HG03139 (cell line): ENCODE data around the gene CDR2.
"Not testable (repeated sequence)": the region's sequence is repeated elsewhere in the genome, so short reads cannot be mapped to it uniquely, and the experiment has no call there.

Experiments used
- ATAC-seq: cut with Tn5 transposase; IDR thresholded peaks from one replicate; pipeline ENCODE4 v1.9.1; 2021; ENCODE audit not compliant: unreplicated experiment

The CDR2 gene

DNA sequence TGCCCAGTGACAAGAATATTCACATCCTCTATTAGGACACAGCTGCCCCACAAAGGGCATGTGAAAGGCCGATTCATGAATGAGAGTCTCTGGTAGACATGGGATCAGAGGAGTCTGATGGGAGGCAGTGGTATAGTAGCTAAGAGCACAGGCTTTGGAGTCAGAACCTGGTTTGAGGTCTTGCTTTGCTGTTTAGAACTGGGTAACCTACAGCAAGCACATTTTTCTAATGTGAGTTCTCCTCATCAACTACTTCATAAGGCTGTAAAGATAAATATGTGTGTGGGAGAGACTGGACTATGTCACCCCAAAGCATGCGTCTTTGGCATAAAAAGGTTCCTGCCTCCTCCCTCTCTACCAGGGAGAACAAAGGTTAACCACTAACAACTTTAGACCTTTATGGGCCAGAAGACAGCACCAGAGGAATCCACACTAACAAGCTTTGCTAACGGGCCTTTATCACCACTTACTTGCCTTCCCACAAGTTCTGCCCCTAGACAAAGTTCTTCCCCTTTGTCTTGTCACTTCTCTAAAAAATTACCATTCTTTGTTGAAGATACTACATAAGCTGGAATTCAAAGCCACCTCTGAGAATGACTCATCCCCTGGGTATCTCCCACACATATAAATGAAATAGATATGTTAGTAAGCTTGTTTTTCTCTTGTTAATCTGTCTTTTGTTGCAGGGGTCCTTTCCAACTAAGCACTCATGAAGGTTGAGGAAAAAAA, 21.1 kb downstream of the CDR2 start:
- ATAC-seq, result no peak

DNA sequence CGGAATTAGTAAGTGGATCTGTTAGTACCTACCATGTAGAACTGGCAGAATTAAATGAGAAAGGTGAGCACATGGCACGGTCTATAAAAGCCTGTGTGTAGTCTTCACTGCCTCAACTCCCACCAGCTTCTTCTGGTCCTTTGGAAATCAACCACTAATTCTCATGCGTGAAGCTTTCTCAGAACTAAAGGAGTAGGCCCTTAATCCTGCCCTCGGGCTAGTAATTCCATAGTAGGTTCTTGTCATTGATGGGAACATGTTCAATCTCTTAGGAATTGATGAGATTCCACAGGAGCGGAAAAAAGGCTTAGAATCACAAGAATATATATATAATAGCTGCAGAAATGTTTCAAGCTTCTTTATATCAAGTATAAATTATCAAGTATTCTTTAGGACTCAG, 21.7 kb downstream of the CDR2 start:
- ATAC-seq, result no peak

DNA sequence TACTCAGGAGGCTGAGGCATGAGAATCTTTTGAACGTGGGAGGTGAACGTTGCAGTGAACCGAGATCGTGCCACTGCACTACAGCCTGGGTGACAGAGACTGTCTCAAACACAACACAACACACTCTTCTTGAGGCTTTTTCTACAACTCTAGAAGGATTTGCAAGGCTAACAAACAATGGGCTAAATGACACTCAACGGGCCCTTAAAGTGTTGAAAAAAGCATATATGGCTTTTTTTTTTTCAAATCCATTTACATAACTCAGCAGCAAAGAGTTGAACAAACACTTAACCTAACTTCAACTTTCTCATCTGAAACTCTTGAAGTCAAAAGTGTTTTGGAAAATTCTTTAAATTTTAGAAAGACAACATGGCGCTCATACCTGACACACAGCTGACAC, 22.3 kb downstream of the CDR2 start:
- ATAC-seq, result no peak

DNA sequence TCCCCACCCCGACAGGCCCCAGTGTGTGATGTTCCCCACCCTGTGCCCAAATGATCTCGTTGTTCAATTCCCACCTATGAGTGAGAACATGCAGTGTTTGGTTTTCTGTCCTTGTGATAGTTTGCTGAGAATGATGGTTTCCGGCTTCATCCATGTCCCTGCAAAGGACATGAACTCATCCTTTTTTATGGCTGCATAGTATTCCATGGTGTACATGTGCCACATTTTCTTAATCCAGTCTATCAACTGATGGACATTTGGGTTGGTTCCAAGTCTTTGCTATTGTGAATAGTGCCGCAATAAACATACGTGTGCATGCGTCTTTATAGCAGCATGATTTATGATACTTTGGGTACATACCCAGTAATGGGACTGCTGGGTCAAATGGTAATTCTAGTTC, 23.4 kb downstream of the CDR2 start:
- ATAC-seq, result not testable (repeated sequence)

DNA sequence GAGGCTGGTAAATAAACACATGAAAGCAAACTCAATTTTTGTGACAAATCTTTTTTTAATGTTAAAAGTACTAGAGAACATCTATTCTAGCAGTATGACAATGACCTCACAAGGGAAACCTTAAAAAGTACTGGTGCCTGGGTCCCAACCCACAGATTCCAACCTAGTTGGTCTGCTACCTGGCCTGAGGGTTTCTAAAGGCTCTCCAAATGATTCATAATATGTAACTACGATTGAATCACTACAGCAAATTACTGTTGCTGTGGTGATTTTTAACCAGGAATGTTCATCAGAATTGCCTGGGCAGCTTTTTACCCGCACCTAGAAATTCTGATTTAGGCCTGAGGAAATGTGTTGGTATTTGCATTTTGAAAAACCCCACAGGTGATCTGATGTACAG, 26.1 kb downstream of the CDR2 start:
- ATAC-seq, result no peak

DNA sequence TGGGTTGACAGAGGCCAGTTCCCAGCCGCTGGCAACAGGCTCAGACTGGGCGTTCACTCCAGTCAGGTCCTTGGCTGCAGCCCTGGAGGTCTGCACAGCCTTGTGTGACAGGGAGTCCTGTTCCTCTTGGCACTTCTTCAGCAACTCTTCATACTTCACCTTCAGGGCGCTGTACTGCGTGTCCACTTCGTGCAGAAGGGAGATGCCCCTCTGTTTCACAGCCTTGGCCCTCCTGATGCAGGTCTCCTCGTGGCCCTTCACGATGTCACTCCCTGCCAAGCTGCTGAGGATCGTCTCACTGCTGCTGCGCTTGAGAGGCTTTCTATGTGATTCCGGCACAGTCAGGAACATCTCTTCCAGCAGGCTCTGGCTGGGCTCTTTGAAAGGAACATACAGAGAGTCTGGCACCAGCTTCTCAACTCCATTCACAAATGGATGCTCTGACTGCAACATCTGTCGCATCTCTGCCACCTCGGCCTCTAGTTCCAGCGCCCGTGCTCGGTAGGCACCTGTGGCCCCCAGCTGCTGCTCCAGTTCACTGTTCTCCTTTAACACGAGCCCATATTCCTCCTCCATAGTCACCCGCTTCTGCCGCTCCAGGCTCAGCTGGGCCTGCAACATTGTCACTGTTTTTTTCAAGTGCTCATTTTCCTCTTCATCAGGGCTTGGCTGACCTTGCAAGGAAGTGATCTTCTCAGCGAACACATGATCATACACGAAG, 27.2 kb downstream of the CDR2 start:
- ATAC-seq, result no peak

DNA sequence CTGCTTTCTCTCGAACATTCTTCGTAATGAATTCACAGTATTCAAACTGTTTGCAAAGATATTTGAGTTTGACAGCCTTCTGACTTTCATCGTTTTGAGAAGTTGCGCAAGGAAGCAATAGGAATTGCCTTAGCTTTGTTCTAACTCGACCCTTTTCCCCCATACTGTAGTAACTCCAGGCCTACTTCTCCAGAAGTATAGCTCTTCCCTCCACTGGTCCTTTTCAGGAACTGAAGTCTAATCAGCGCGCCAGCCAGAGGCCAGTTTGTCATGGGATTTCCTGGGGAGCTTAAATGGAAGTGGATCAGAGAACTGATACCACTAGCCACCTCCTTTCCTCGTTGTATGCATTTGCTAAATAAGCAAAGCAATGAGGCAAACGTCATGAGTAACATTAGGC, 27.9 kb downstream of the CDR2 start:
- no peak for ATAC-seq

DNA sequence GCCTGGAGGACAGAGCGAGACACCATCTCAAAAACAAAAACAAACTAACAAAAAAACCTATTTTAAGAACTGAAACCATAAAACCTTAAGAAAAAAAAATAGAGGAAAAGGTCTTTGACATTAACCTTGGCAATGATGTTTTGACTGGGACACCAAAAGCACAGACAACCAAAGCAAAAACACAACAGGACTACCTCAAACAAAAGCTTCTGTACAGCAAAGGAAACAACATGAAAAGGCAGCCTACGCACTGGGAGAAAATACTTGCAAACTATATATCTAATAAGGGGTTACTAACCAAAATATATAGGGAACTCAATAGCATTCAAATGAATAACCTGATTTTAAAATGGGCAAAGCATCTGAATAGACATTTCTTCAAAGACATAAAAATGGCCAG, 32.3 kb downstream of the CDR2 start:
- no peak for ATAC-seq

DNA sequence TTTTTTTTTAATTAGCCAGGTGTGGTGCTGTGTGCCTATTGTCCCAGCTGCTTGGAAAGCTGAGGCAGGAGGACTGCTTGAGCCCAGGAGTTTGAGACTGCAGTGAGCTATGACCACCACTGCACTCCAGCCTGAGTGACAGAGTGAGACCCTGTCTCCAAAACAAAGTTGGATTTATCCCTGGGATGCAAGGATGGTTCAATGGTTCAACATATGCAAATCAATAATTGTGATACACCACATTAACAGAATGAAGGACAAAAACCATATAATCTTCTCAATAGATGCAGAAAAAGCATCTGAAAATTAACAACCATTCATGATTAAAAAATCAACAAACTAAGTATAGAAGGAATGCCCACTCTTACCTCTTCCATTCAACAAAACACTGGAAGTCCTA, 33.5 kb downstream of the CDR2 start:
- ATAC-seq, result no peak

DNA sequence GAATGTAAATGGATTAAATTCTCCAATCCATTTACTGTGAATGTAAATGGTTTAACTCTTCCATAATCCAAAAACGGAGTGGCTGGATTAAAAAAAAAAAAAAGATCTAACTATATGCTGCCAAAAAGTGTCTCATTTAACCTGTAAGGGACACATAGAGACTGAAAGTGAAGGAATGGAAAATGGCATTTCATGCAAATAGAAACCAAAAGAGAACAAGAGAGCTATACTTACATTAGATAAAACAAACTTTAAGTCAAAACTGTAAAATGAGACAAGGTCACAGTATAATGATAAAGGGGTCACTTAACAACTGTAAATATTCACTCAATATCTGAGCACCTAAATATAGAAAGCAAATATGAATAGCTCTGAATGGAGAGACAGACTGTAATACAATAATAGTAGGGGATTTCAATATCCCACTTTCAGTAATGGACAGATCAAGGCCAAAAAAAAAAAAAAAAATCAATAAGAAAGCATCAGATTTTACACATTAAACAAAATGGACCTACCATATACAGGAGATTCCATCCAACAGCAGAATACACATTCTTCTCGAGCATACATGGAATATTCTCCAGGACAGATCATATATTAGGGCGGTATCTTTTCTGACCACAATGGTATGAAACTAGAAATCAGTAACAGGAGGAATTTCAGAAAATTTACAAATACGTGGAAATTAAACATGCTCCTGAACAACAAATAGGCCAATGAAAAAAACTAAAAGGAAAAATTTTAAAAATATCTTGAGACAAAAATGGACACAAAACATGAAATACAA, 36.4 kb downstream of the CDR2 start:
- ATAC-seq, result no peak

DNA sequence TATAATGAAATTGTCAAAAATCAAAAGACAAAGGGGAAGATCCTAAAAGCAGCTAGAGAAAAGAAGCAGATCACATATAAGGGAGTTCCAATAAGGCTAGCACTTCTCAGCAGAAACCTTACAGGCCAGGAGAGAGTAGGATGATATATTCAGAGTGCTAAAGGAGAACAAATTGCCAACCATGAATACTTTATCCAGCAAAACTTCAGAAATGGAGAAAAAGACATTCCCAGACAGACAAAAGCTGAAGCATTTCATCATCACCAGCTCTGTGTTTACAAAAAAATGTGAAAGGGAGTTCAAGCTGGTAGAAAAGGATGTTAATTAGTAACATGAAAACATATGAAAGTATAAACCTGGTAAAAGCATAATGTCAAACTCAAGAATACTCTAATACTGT, 37.4 kb downstream of the CDR2 start:
- ATAC-seq, result no peak

DNA sequence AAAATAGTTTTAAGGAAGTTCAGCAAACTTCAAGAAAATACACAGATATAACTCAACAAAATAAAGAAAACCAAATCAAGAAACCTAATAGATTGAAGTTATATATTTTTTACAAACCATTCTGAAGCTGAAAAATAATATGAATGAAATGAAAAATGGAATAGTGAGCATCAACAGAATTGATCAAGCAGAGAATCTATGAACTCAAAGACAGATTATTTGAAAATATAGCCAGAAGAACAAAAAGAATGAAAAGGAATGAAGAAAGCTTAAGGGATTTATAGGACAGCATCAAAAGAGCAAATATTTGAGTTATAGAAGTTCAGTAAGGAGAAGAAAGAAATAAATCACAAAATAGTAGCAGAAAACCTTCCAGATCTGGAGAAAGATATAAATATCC, 37.8 kb downstream of the CDR2 start:
- no peak for ATAC-seq

DNA sequence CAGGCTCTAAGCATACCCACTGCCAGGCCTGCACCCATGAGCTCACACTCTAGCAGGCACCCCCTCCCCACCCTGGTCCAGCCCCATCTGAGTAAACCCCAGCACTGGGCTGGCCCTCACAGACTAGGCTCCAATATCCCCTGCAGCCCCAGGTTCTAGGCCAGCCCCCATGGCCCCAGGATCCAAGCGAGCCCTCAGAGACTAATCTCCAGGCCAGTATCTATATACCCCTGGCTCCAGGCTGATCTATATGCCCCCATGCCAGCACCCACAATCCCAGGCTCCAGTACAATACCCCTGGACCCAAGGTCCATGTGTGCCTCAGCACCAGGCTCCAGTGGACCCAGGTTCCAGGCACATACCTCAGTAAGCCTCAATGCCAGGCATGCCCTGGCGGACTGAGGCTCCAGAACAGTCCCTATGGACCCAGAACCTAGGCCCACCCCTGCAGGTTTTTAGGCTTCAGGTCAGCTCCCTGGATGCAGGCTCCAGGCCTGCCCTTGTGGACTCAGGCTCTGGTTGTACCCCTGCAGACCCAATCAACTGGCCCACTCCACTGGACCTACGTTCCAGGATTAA, 38.7 kb downstream of the CDR2 start:
- ATAC-seq, result no peak

DNA sequence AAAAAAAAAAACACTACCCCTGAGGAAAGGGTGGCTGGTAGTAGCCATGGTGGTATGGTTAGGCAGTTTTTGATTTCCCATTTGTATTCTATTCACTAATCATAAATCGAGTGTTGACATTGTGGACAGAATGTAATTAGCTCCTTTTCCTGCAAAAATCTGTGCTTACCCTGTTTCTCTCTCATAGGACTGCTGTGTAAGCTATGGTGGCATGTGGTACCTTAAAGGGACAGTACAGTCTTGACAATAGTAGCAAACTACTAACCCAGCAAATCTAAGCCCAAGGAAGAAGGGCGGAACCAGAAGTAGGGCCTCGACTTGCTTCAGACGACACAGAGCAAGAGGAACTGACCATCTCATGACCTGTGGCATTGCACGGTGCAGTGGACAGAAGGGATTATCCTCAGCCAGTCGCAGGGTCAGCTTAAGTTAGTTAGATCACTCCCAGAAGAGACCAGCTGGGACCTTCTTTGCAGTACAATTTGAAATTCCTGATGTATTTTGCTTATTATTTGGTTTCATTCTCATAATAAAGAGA, 40.9 kb downstream of the CDR2 start:
- no peak for ATAC-seq

DNA sequence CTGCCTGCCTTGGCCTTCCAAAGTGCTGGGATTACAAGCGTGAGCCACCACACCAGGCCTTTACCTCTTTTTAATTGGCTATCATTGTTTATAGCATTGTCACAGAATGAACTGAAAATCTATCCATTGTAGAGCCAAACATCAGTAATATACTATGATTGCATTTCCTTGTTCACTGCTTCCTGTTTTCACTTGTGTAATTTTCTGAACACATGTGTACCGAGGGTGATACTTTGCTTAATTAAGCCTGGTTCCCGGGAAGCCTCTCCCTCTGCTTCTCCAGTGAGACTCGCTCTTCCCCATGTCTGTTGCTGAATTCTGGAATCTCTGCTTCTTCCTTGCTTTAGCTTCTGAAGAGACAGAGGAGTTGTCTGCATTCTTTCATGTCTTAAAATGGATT, 44.1 kb downstream of the CDR2 start:
- ATAC-seq, result no peak

DNA sequence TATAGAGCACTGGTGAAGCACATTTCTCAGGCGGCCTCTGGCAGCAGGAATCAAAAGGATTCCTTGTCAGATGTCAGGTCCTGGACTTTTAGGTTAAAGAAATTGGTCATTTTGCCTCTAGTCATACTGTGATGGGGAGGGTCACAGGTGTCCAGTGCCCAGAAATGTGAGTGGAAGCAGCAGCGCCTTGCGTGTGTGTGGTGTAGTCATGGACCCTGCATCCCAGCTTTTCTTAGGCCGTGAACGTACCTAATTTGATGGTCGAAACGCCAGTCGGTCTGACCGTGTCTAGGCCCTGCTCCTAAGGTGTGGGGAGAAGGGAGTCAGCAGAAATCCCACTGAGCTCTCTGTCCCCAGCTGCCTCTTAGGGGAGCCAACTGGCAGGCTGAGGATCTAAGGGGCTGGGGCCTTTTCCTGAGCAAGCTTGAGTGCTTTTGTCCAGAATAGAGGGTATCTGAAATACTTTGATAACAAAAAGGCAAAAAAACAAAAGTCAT, 45.2 kb downstream of the CDR2 start:
- ATAC-seq, result no peak

DNA sequence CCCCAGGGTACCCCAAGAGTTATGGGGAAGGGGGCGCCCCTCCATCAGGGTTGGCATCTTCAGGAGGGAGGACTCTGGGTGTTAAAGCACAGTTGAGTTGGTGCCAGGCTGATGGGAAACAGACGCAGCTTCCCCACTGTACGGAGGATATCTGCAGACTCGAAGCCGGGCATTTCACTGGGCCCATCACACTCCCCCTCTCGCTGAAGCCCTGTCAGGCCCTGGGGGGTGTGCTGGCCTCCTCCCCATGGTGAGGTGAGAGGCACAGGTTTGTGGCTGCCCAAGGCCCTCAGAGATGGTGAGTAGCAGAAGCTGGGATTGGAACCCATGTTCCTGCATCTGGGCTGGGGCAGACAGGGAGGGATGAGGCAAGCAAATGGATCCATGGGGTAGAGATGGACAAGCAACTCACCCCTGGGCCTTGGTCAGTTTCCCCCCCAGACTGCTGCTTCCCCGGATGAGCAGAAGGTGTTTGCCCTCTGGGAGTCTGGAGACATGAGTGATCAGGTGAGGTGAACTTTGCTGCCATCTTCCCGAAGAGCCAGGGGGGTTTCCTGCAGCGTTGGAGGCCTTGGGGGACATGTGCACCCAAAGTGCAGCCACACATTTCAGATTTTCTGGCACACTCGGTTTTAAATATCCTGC, 46.2 kb downstream of the CDR2 start:
- no peak for ATAC-seq

DNA sequence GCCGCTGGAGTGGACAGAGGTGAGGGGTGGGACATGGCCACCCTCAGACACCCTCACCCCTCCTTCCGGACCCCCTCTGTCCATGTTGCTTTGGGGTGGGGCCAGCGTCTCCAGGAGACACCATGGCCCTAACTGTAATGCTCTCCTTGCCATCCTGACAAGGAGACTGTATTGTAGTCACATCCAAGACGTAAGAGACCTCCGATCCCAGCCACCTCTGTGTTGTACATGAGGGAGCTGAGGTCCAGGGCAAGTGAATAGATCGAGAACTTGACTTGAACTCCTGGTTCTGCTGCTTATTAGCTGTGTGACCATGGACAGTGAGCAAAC, 47.0 kb downstream of the CDR2 start:
- no peak for ATAC-seq

DNA sequence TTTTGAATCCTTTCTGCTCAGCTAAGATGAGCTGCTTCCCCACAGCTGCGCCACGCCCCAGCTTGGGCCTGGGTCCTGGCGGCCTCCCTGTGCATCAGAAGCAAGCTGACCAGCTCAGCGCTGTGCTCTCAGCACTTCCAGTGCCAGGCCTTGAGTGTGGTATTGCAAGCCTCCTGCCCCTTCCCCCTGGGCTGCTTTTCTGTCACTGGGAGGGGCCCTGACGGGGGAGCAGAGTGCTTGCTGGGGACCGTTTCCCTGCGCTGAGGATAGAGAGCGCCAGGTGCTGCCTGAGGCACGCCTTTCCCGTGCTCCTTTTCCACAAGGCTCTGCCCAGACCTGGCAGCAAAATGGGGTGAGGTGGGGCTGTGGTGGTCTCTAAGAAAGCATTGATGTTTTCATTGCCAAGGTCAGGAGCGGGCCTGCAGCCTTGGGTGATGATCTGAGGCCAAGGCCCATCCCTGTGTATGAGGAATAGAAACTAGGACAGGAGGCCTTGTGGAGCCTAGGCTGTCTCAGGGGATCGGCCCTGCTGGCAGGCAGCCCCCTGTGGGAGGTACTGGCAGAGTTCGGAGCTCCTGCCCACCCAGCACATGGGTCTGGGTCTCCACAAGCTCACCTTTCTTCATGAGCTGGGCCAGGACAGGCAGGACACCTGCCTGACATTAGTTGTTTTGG, 47.5 kb downstream of the CDR2 start:
- no peak for ATAC-seq

DNA sequence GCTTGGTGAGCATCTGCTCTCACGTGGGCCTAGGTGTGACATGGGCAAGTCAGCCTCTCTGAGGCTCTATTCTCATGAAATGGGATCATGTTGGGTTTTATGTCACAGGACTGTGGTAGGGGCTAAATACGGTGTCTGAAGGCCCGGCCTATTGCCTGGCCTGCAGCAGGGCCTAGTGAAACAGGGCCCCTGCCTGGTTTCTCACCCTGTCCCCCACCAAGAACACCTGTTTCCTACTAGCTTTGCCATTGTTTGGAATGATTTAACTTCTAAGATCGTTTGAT, 48.1 kb downstream of the CDR2 start:
- no peak for ATAC-seq
